ENCODE data around the gene CPZ.

Gene CPZ

GRCh38 chr4:8643441-8643840 is 50.9 kb downstream of the CPZ start:
- no peak overlapping the region for H3K4me2 ChIP-seq (ENCODE audit: low read depth, low read length)
- TF ChIP-seq EZH2phosphoT487 (IDR thresholded peaks at IDR 0.05; ENCODE audit: low read length) = no peak
- TF ChIP-seq, protein P1, sequence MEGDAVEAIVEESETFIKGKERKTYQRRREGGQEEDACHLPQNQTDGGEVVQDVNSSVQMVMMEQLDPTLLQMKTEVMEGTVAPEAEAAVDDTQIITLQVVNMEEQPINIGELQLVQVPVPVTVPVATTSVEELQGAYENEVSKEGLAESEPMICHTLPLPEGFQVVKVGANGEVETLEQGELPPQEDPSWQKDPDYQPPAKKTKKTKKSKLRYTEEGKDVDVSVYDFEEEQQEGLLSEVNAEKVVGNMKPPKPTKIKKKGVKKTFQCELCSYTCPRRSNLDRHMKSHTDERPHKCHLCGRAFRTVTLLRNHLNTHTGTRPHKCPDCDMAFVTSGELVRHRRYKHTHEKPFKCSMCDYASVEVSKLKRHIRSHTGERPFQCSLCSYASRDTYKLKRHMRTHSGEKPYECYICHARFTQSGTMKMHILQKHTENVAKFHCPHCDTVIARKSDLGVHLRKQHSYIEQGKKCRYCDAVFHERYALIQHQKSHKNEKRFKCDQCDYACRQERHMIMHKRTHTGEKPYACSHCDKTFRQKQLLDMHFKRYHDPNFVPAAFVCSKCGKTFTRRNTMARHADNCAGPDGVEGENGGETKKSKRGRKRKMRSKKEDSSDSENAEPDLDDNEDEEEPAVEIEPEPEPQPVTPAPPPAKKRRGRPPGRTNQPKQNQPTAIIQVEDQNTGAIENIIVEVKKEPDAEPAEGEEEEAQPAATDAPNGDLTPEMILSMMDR (IDR thresholded peaks at IDR 0.05; ENCODE audit: low read length) = no peak

DNA sequence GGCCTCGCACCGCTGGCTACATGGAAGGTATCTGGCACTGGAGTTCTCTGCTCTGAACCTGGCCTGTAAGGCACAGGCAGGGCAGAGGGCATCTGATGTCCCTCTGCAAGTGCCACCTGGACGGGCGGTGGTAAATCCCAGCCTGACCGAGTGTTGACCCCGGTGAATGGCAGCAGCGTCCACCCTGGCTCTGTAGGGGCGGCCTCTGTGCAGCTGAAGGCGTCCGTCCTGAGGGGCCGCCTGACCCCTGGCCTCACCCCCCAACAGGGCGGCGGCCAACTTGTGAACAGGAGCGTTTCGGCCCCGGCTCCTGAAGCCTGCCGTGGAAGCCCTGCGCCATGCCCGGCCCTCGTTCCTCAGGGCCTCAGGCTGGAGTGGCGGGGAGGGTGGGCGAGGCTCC is 51.4 kb downstream of the CPZ start:
- Histone ChIP-seq H3K27ac (ENCODE audit: low read length) (no peak overlapping the region), H3K4me1 (ENCODE audit: low read length) (no peaks in the 10 kb centered on the region), H4K20me1 (ENCODE audit: insufficient read depth, low read length) (no peaks in the 10 kb centered on the region), H3K27me3 (replicated peaks; ENCODE audit: insufficient read depth, low read length) (peaks cover 100% of the 10 kb centered on the region), H3K9me3 (replicated peaks; ENCODE audit: insufficient read depth, low read length) (no peaks in the 10 kb centered on the region), H3K36me3 (replicated peaks; ENCODE audit: insufficient read depth, low read length) (no peaks in the 10 kb centered on the region), H3K79me2 (ENCODE audit: low read length) (no peaks in the 10 kb centered on the region), H3K4me2 (ENCODE audit: low read depth, low read length) (no peak overlapping the region), H3K9ac (ENCODE audit: low read length) (no peak overlapping the region), H2AFZ (ENCODE audit: low read length) (no peak overlapping the region), H3K9me2 (replicated peaks; ENCODE audit: insufficient read depth, low read length) (no peaks in the 10 kb centered on the region), H3K4me3 (ENCODE audit: low read length) (no peak overlapping the region), H3F3A (ENCODE audit: insufficient read depth, low read length) (no peaks in the 10 kb centered on the region)
- no peak for DNase-seq
- TF ChIP-seq EZH2phosphoT487 (IDR thresholded peaks at IDR 0.05; ENCODE audit: low read length) = no peak
- no peak for TF ChIP-seq EZH2 (optimal IDR thresholded peaks at IDR 0.05; ENCODE audit: low read depth, low read length)
- TF ChIP-seq, protein P1 (IDR thresholded peaks at IDR 0.05; ENCODE audit: low read length) = no peak

More at GRCh38 chr4:8643441-8643840, 50.9 kb downstream of the CPZ start:
- Histone ChIP-seq H3K4me1 (ENCODE audit: low read length) (no peaks in the 10 kb centered on the region), H3K9ac (ENCODE audit: low read length) (no peak overlapping the region), H3K27ac (ENCODE audit: low read length) (no peak overlapping the region), H3K4me3 (ENCODE audit: low read length) (no peak overlapping the region), H3K27me3 (replicated peaks; ENCODE audit: insufficient read depth, low read length) (peaks cover 100% of the 10 kb centered on the region), H2AFZ (ENCODE audit: low read length) (no peak overlapping the region), H3K9me3 (replicated peaks; ENCODE audit: insufficient read depth, low read length) (no peaks in the 10 kb centered on the region), H3K9me2 (replicated peaks; ENCODE audit: insufficient read depth, low read length) (no peaks in the 10 kb centered on the region), H3K36me3 (replicated peaks; ENCODE audit: insufficient read depth, low read length) (no peaks in the 10 kb centered on the region), H3F3A (ENCODE audit: insufficient read depth, low read length) (no peaks in the 10 kb centered on the region), H3K79me2 (ENCODE audit: low read length) (no peaks in the 10 kb centered on the region), H4K20me1 (ENCODE audit: insufficient read depth, low read length) (no peaks in the 10 kb centered on the region)
- no peak for DNase-seq

DNA sequence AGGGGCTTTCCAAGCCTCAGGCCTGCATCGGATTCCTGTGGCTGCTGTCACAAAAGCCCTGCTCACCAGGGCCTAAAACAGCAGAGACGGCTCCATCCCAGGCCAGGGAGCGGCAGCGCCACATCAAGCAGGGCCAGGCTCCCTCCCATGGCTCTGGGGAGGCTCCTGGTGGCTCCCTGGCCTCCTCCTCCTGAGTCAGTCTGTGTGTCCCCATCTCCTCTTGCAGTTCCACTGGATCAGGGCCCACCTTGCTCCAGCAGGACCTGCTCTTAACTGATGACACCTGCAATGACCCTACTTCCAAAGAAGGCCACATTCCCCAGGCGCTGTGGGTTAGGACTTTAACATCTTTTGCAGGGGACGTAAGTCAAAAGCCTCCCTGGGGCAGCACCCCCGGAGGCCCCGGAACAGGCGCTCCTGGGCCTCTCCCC is 51.9 kb downstream of the CPZ start:
- Histone ChIP-seq H3K4me2 (ENCODE audit: low read depth, low read length) (no peak overlapping the region), H3K9ac (ENCODE audit: low read length) (no peak overlapping the region), H2AFZ (ENCODE audit: low read length) (no peak overlapping the region), H3K79me2 (ENCODE audit: low read length) (no peaks in the 10 kb centered on the region), H3K36me3 (replicated peaks; ENCODE audit: insufficient read depth, low read length) (no peaks in the 10 kb centered on the region), H3K9me2 (replicated peaks; ENCODE audit: insufficient read depth, low read length) (no peaks in the 10 kb centered on the region), H3K4me1 (ENCODE audit: low read length) (no peaks in the 10 kb centered on the region), H4K20me1 (ENCODE audit: insufficient read depth, low read length) (no peaks in the 10 kb centered on the region), H3K9me3 (replicated peaks; ENCODE audit: insufficient read depth, low read length) (no peaks in the 10 kb centered on the region), H3K4me3 (ENCODE audit: low read length) (no peak overlapping the region), H3F3A (ENCODE audit: insufficient read depth, low read length) (no peaks in the 10 kb centered on the region), H3K27ac (ENCODE audit: low read length) (no peak overlapping the region), H3K27me3 (replicated peaks; ENCODE audit: insufficient read depth, low read length) (peaks cover 100% of the 10 kb centered on the region)
- DNase-seq = no peak
- TF ChIP-seq EZH2 (optimal IDR thresholded peaks at IDR 0.05; ENCODE audit: low read depth, low read length) (no peak), EZH2phosphoT487 (IDR thresholded peaks at IDR 0.05; ENCODE audit: low read length) (no peak)

GRCh38 chr4:8644966-8645752 is 52.6 kb downstream of the CPZ start:
- Histone ChIP-seq H4K20me1 (ENCODE audit: insufficient read depth, low read length) (no peaks in the 10 kb centered on the region), H3K4me2 (ENCODE audit: low read depth, low read length) (no peak overlapping the region), H3F3A (ENCODE audit: insufficient read depth, low read length) (no peaks in the 10 kb centered on the region), H3K4me1 (ENCODE audit: low read length) (no peaks in the 10 kb centered on the region), H3K4me3 (ENCODE audit: low read length) (no peak overlapping the region), H3K27ac (ENCODE audit: low read length) (no peak overlapping the region), H2AFZ (ENCODE audit: low read length) (no peak overlapping the region), H3K27me3 (replicated peaks; ENCODE audit: insufficient read depth, low read length) (peaks cover 100% of the 10 kb centered on the region), H3K36me3 (replicated peaks; ENCODE audit: insufficient read depth, low read length) (no peaks in the 10 kb centered on the region), H3K9me2 (replicated peaks; ENCODE audit: insufficient read depth, low read length) (no peaks in the 10 kb centered on the region), H3K9me3 (replicated peaks; ENCODE audit: insufficient read depth, low read length) (no peaks in the 10 kb centered on the region), H3K9ac (ENCODE audit: low read length) (no peak overlapping the region), H3K79me2 (ENCODE audit: low read length) (no peaks in the 10 kb centered on the region)
- TF ChIP-seq, protein P1 (IDR thresholded peaks at IDR 0.05; ENCODE audit: low read length) = no peak
- TF ChIP-seq EZH2 (optimal IDR thresholded peaks at IDR 0.05; ENCODE audit: low read depth, low read length) (no peak), EZH2phosphoT487 (IDR thresholded peaks at IDR 0.05; ENCODE audit: low read length) (no peak)
- no peak for DNase-seq
